Testis (tissue), 3 donors: Measurements from ENCODE around the gene MTIF3. TPM values are rescaled to one million over a fixed set of nuclear protein-coding genes. Genes with fewer than 3 reads are reported as not detected.

Source experiments
- DNase-seq: peaks from one replicate; pipeline ENCODE4 v3.0.0-alpha.2; 2019
- H3K27ac ChIP-seq, 2 donors: fragments of 200-600 bp; sonication (generic); one replicate each; pipeline ENCODE4 v1.5.1; 2019
- H3K27me3 ChIP-seq: fragments of 200-600 bp; sonication (generic); one replicate; pipeline ENCODE4 v1.5.1; 2019
- H3K36me3 ChIP-seq: fragments of 200-600 bp; sonication (generic); one replicate; pipeline ENCODE4 v1.5.1; 2017; ENCODE audit warnings: low read depth; ENCODE audit errors: missing control alignments
- H3K4me1 ChIP-seq: fragments of 200-600 bp; sonication (generic); one replicate; pipeline ENCODE4 v1.5.1; 2019
- H3K4me3 ChIP-seq, 2 donors: fragments of 200-600 bp; sonication (generic); one replicate each; pipeline ENCODE4 v1.5.1; 2017 to 2019
- H3K9me3 ChIP-seq: fragments of 200-600 bp; sonication (generic); one replicate; pipeline ENCODE4 v1.5.1; 2017
- POLR2A ChIP-seq: fragments of 450-650 bp; IDR thresholded peaks from one replicate; pipeline ENCODE4 v1.6.1; 2017; ENCODE audit warnings: antibody characterized with exemption, mild to moderate bottlenecking, moderate library complexity
- WGBS, 2 donors: methylation state at CpG; one replicate each; pipeline ENCODE4 v1.1.5; 2018; 5-methylcytosine and 5-hydroxymethylcytosine counted together
- intact Hi-C: fragments of 100-400 bp; cut with DNase I; formaldehyde crosslinking; loops from one replicate; pipeline ENCODE4 v1.15.1; 2023; ENCODE audit warnings: low total_unique reads
- polyA plus RNA-seq: library from polyadenylated mRNA; stranded (reverse); fragments of 350-450 nt; fragmentation: Illumina TruSeq; extraction: RNeasy Lipid Tissue Mini Kit (QIAGEN cat#74804); gene quantifications from one replicate; pipeline ENCODE4 v1.2.3, GENCODE V29; 2014; ENCODE audit warnings: low read depth, low replicate concordance; ENCODE audit not compliant: insufficient read depth
- total RNA-seq, 2 donors: library from RNA; depleted of rRNA; stranded (reverse); fragments of >200 nt; gene quantifications; one replicate each; pipeline ENCODE4 v1.2.3, GENCODE V29; 2016
- TF ChIP-seq, protein P1 (sequence below), 3 experiments: fragments of 450-650 bp in 2 of 3; fragments of 200-600 bp in 1 of 3; sonication (generic) in 1 of 3; IDR thresholded peaks; one replicate each; pipeline ENCODE4 v1.5.1; 2016 to 2019; ENCODE audit warnings: antibody characterized with exemption in 3 of 3, mild to moderate bottlenecking in 2 of 3, moderate library complexity in 1 of 3

MTIF3 gene
- total and polyA plus RNA-seq, 3 donors from 2014 or later, result 87.6 to 141 (median 94.2) TPM

DNA sequence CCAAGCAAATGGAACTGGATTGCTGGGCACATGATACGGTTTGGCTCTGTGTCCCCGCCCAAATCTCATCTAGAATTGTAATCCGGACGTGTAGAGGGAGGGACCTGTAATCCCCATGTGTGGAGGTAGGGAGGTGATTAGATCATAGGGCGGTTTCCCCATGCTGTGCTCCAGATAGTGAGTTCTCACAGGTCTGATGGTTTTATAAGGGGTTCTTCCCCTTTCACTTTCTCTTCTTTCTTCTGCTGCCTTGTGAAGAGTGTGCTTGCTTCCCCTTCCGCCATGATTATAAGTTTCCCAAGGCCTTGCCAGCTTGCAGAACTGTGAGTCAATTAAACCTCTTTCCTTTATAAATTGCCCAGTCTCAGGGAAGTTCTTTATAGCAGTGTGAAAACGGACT is 32.6 kb upstream of the MTIF3 start:
- 71 to 81% methylated on average over 7 of the region's 7 CpGs for WGBS, 2 donors
- H3K9me3 ChIP-seq, result no peaks in the 10 kb centered on the region
- intact Hi-C loops, result no loop called here
- no peak overlapping the region for H3K4me3 ChIP-seq
- no peaks in the 10 kb centered on the region for H3K27me3 ChIP-seq
- TF ChIP-seq POLR2A, result no peak
- TF ChIP-seq, protein P1, sequence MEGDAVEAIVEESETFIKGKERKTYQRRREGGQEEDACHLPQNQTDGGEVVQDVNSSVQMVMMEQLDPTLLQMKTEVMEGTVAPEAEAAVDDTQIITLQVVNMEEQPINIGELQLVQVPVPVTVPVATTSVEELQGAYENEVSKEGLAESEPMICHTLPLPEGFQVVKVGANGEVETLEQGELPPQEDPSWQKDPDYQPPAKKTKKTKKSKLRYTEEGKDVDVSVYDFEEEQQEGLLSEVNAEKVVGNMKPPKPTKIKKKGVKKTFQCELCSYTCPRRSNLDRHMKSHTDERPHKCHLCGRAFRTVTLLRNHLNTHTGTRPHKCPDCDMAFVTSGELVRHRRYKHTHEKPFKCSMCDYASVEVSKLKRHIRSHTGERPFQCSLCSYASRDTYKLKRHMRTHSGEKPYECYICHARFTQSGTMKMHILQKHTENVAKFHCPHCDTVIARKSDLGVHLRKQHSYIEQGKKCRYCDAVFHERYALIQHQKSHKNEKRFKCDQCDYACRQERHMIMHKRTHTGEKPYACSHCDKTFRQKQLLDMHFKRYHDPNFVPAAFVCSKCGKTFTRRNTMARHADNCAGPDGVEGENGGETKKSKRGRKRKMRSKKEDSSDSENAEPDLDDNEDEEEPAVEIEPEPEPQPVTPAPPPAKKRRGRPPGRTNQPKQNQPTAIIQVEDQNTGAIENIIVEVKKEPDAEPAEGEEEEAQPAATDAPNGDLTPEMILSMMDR (IDR thresholded peaks at IDR 0.05), result no peak
- no peaks in the 10 kb centered on the region for H3K4me1 ChIP-seq
- DNase-seq, result no peak
- no peaks in the 10 kb centered on the region for H3K36me3 ChIP-seq
- H3K27ac ChIP-seq, result no peak overlapping the region

DNA sequence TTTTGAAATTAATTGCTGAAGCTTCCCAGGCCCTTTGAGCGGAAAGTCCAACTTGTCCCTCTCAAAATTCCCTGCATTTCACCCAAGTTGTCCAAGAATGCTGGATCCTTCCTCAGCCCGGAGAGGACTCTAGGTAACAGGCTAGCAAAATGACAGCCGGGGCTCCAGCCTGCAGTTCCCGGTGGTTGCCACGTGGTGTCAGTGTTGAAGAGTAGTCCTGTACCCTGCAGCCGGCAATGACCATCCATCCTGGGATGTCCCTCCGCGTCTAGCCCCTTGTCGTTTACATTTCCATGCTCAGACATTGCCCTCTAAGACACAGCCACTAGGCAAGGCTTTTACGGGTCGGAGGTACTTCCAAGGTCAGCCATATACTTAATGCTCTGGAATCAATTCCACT is 31.4 kb upstream of the MTIF3 start:
- no peak overlapping the region for H3K4me3 ChIP-seq
- intact Hi-C loops, result no loop called here
- no peak for TF ChIP-seq POLR2A
- TF ChIP-seq, protein P1 (IDR thresholded peaks at IDR 0.05), result peak; percentile 20 to 64 (median 63)
- H3K4me1 ChIP-seq, result no peaks in the 10 kb centered on the region
- DNase-seq, result peak; percentile 84
- no peaks in the 10 kb centered on the region for H3K27me3 ChIP-seq
- no peaks in the 10 kb centered on the region for H3K36me3 ChIP-seq
- no peak overlapping the region for H3K27ac ChIP-seq
- H3K9me3 ChIP-seq, result no peaks in the 10 kb centered on the region
- 5 to 10% methylated on average over 11 of the region's 11 CpGs for WGBS, 2 donors

- 67% methylated on average over 10 of the region's 10 CpGs for WGBS, 2 donors
- Histone ChIP-seq H3K9me3 (no peaks in the 10 kb centered on the region), H3K4me1 (no peaks in the 10 kb centered on the region), H3K36me3 (no peaks in the 10 kb centered on the region), H3K27ac (no peak overlapping the region), H3K4me3 (no peak overlapping the region), H3K27me3 (no peaks in the 10 kb centered on the region)
- TF ChIP-seq, protein P1 (IDR thresholded peaks at IDR 0.05), result no peak
- TF ChIP-seq POLR2A, result no peak
- no peak for DNase-seq
- intact Hi-C loops, result no loop called here
Measured at GRCh38 chr13:27476943-27477703, 26.8 kb upstream of the MTIF3 start.

DNA sequence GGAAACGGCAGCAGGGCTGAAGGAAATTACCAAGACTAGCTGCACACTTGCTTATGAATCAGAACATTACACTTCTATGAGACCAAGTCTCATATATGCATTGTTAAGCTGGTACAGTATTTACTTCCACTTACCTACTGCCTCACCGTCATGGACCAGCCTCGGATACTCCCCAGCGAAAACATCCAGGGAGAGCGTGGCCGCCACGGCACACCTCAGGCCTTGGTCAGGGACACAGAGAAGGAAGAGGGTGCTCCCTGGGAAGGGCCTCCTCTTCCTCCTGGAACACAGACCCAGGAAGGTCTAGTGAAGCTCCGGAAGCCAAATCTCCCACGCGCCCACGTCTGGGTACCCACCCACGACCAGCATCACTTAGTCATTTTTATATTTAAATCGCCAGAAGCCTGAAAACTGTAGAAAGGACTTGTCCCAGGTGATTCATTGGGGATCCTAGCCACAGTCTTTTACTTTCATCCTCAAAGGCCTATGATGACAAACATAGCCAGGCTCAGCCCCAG is 24.4 kb upstream of the MTIF3 start:
- H3K27me3 ChIP-seq, result no peaks in the 10 kb centered on the region
- WGBS, 2 donors, result 90 to 91% methylated on average over 13 of the region's 13 CpGs
- H3K27ac ChIP-seq, result no peak overlapping the region
- no peak for TF ChIP-seq POLR2A
- TF ChIP-seq, protein P1 (IDR thresholded peaks at IDR 0.05), result no peak
- no peak overlapping the region for H3K4me3 ChIP-seq
- H3K36me3 ChIP-seq, result no peaks in the 10 kb centered on the region
- intact Hi-C loops, result no loop called here
- H3K4me1 ChIP-seq, result no peaks in the 10 kb centered on the region
- H3K9me3 ChIP-seq, result no peaks in the 10 kb centered on the region
- no peak for DNase-seq

- TF ChIP-seq, protein P1 (IDR thresholded peaks at IDR 0.05), result no peak
- no peak for TF ChIP-seq POLR2A
- H3K4me1 ChIP-seq, result no peaks in the 10 kb centered on the region
- no peaks in the 10 kb centered on the region for H3K36me3 ChIP-seq
- no peak overlapping the region for H3K4me3 ChIP-seq
- no peaks in the 10 kb centered on the region for H3K9me3 ChIP-seq
- WGBS, 2 donors, result 92 to 100% methylated on average over 3 of the region's 3 CpGs
- H3K27me3 ChIP-seq, result no peaks in the 10 kb centered on the region
- DNase-seq, result no peak
- intact Hi-C loops, result no loop called here
- no peak overlapping the region for H3K27ac ChIP-seq
Measured at GRCh38 chr13:27472941-27473340, 22.6 kb upstream of the MTIF3 start.
